ENCODE measurements around the gene DENND2A. TPM values are rescaled to one million over a fixed set of nuclear protein-coding genes. Genes with fewer than 3 reads are reported as not detected.
"Not testable (repeated sequence)": the region's sequence is repeated elsewhere in the genome, so short reads cannot be mapped to it uniquely, and the experiment has no call there.

DENND2A gene
- total and polyA plus RNA-seq, 5 experiments from 2014 or later: 0.10 TPM; not detected in 4

- peak overlapping the region; percentile 82 to 94 (median 88) for H3K4me3 Mint-ChIP-seq
- H3K36me3 Mint-ChIP-seq: peaks cover 0 to 6% (median 0%) of the 10 kb centered on the region in 3 donors
- peaks cover 41 to 76% (median 48%) of the 10 kb centered on the region in 5 donors for H3K27me3 Mint-ChIP-seq
- peak in 2 of 10 donors; percentile 21 to 24 for DNase-seq
- ATAC-seq: peak; percentile 16 to 36
- POLR2A ChIA-PET: no interaction called here
- peaks cover 18 to 25% (median 22%) of the 10 kb centered on the region in 4 donors for H3K4me1 Mint-ChIP-seq
- H3K27ac Mint-ChIP-seq: peak overlapping the region in 7 of 10 donors; percentile 16 to 69 (median 42)
- peaks cover 0 to 4% (median 0%) of the 10 kb centered on the region in 9 donors for H3K9me3 Mint-ChIP-seq
Measured at GRCh38 chr7:140639366-140640053, 1.1 kb downstream of the DENND2A start.

GRCh38 chr7:140638173-140638791, 2.3 kb downstream of the DENND2A start:
- POLR2A ChIA-PET: no interaction called here
- peaks cover 18 to 25% (median 22%) of the 10 kb centered on the region in 4 donors for H3K4me1 Mint-ChIP-seq
- no peak overlapping the region for H3K27ac Mint-ChIP-seq
- H3K36me3 Mint-ChIP-seq: peaks cover 0 to 6% (median 0%) of the 10 kb centered on the region in 3 donors
- peak overlapping the region in 4 of 10 donors; percentile 5 to 87 (median 39) for H3K4me3 Mint-ChIP-seq
- DNase-seq (no peak), ATAC-seq (no peak)
- peaks cover 0 to 4% (median 0%) of the 10 kb centered on the region in 9 donors for H3K9me3 Mint-ChIP-seq
- H3K27me3 Mint-ChIP-seq: peaks cover 39 to 70% (median 46%) of the 10 kb centered on the region in 5 donors

- POLR2A ChIA-PET: interaction anchor here (0.6 kb wide), 1 partner anchor 405 kb away, joined by 3 read pairs; no protein-coding TSS in a partner anchor
- Mint-ChIP-seq H3K27ac (no peak overlapping the region), H3K27me3 (peaks cover 39 to 68% (median 47%) of the 10 kb centered on the region in 5 donors), H3K4me1 (peaks cover 18 to 25% (median 22%) of the 10 kb centered on the region in 4 donors), H3K4me3 (no peak overlapping the region), H3K9me3 (peaks cover 0 to 4% (median 0%) of the 10 kb centered on the region in 9 donors), H3K36me3 (peaks cover 0 to 6% (median 0%) of the 10 kb centered on the region in 3 donors)
- ATAC-seq (no peak), DNase-seq (no peak)
Measured at GRCh38 chr7:140637400-140637799, 3.2 kb downstream of the DENND2A start.

GRCh38 chr7:140635816-140636215, 4.8 kb downstream of the DENND2A start:
- peaks cover 0 to 2% (median 0%) of the 10 kb centered on the region in 3 donors for H3K36me3 Mint-ChIP-seq
- peak overlapping the region in 1 of 10 donors; percentile 6 for H3K27ac Mint-ChIP-seq
- peaks cover 12 to 15% (median 12%) of the 10 kb centered on the region in 4 donors for H3K4me1 Mint-ChIP-seq
- H3K9me3 Mint-ChIP-seq: peaks cover 0 to 4% (median 0%) of the 10 kb centered on the region in 9 donors
- H3K4me3 Mint-ChIP-seq: no peak overlapping the region
- peaks cover 29 to 62% (median 45%) of the 10 kb centered on the region in 5 donors for H3K27me3 Mint-ChIP-seq
- POLR2A ChIA-PET: no interaction called here
- ATAC-seq (no peak), DNase-seq (no peak)

GRCh38 chr7:140635345-140635744, 5.3 kb downstream of the DENND2A start:
- no peak for DNase-seq
- POLR2A ChIA-PET: no interaction called here
- Mint-ChIP-seq H3K4me1 (peaks cover 12 to 15% (median 12%) of the 10 kb centered on the region in 4 donors), H3K9me3 (peaks cover 0 to 4% (median 0%) of the 10 kb centered on the region in 9 donors), H3K27me3 (peaks cover 29 to 62% (median 45%) of the 10 kb centered on the region in 5 donors), H3K36me3 (peaks cover 0 to 2% (median 0%) of the 10 kb centered on the region in 3 donors), H3K27ac (no peak overlapping the region), H3K4me3 (no peak overlapping the region)
- ATAC-seq: no peak

- H3K4me3 Mint-ChIP-seq: no peak overlapping the region
- peaks cover 7 to 25% (median 20%) of the 10 kb centered on the region in 5 donors for H3K27me3 Mint-ChIP-seq
- H3K36me3 Mint-ChIP-seq: no peaks in the 10 kb centered on the region
- POLR2A ChIA-PET: interaction anchor here (1.0 kb wide), 1 partner anchor 42 kb away, joined by 3 read pairs; no protein-coding TSS in a partner anchor
- no peak overlapping the region for H3K27ac Mint-ChIP-seq
- ATAC-seq: no peak
- H3K9me3 Mint-ChIP-seq: no peaks in the 10 kb centered on the region
- DNase-seq: no peak
- no peaks in the 10 kb centered on the region for H3K4me1 Mint-ChIP-seq
Measured at GRCh38 chr7:140631602-140632001, 9.0 kb downstream of the DENND2A start.

GRCh38 chr7:140631021-140631420, 9.6 kb downstream of the DENND2A start:
- Mint-ChIP-seq H3K27ac (no peak overlapping the region), H3K9me3 (no peaks in the 10 kb centered on the region)

GRCh38 chr7:140625908-140626868, 14.4 kb downstream of the DENND2A start:
- Mint-ChIP-seq H3K36me3 (no peaks in the 10 kb centered on the region), H3K27me3 (peaks cover under 1 to 6% (median 2%) of the 10 kb centered on the region in 5 donors), H3K27ac (no peak overlapping the region), H3K4me1 (no peaks in the 10 kb centered on the region), H3K9me3 (no peaks in the 10 kb centered on the region), H3K4me3 (no peak overlapping the region)
- POLR2A ChIA-PET: no interaction called here
- no peak for ATAC-seq
- no peak for DNase-seq

More at GRCh38 chr7:140631021-140631420, 9.6 kb downstream of the DENND2A start:
- Mint-ChIP-seq H3K36me3 (no peaks in the 10 kb centered on the region), H3K4me3 (no peak overlapping the region), H3K4me1 (no peaks in the 10 kb centered on the region), H3K27me3 (peaks cover 5 to 21% (median 18%) of the 10 kb centered on the region in 5 donors)
- no peak for ATAC-seq
- no peak for DNase-seq
- POLR2A ChIA-PET: no interaction called here

GRCh38 chr7:140625192-140625558, 15.4 kb downstream of the DENND2A start:
- H3K27ac Mint-ChIP-seq, H3K4me3 Mint-ChIP-seq, H3K4me1 Mint-ChIP-seq, ATAC-seq, POLR2A ChIA-PET, H3K9me3 Mint-ChIP-seq, H3K36me3 Mint-ChIP-seq, DNase-seq, H3K27me3 Mint-ChIP-seq: not testable (repeated sequence)

- H3K4me1 Mint-ChIP-seq: no peaks in the 10 kb centered on the region
- peak overlapping the region in 1 of 10 donors; percentile 23 for H3K27ac Mint-ChIP-seq
- H3K9me3 Mint-ChIP-seq: no peaks in the 10 kb centered on the region
- ATAC-seq: no peak
- H3K27me3 Mint-ChIP-seq: peaks cover 0 to 6% (median 1%) of the 10 kb centered on the region in 5 donors
- no peak overlapping the region for H3K4me3 Mint-ChIP-seq
- DNase-seq: no peak
- no peaks in the 10 kb centered on the region for H3K36me3 Mint-ChIP-seq
- POLR2A ChIA-PET: interaction anchor here (0.6 kb wide), 1 partner anchor 124 kb away, joined by 3 read pairs; no protein-coding TSS in a partner anchor
Measured at GRCh38 chr7:140624392-140625191, 16.0 kb downstream of the DENND2A start.

GRCh38 chr7:140623980-140624379, 16.6 kb downstream of the DENND2A start:
- no peak for DNase-seq
- H3K27ac Mint-ChIP-seq: peak overlapping the region in 1 of 10 donors; percentile 23
- POLR2A ChIA-PET: no interaction called here
- H3K27me3 Mint-ChIP-seq: peaks cover 0 to 6% (median 0%) of the 10 kb centered on the region in 5 donors
- no peaks in the 10 kb centered on the region for H3K9me3 Mint-ChIP-seq
- no peak overlapping the region for H3K4me3 Mint-ChIP-seq
- H3K36me3 Mint-ChIP-seq: no peaks in the 10 kb centered on the region
- H3K4me1 Mint-ChIP-seq: no peaks in the 10 kb centered on the region
- ATAC-seq: no peak

Data from naive thymus-derived CD8-positive, alpha-beta T cell (primary cell).